HCT116 (cell line): Measurements from ENCODE around the gene GRK5. TPM values are rescaled to one million over a fixed set of nuclear protein-coding genes. Genes with fewer than 3 reads are reported as not detected.

Source experiments
- ATAC-seq: fragments of 200-7000 bp; cut with Tn5 transposase; 2 replicates; pipeline ENCODE4 v1.9.1; 2020; ENCODE audit warnings: mild to moderate bottlenecking, moderate library complexity
- BruUV-seq: library from RNA; stranded (reverse); fragments of 400-500 nt; replicated peaks from 2 replicates; lab custom pipeline; 2021; lab: Mats Ljungman, UMichigan
- CTCF ChIA-PET: fragments of 300-600 bp; sonication (Branson Sonifier 250); formaldehyde crosslinking; loops from one replicate; lab custom pipeline; 2021; ENCODE audit warnings: antibody characterized with exemption; lab: Charles Lee
- POLR2A ChIA-PET: fragments of 300-600, 350-600 bp; sonication (Branson Sonifier 250); formaldehyde crosslinking; loops from one replicate; lab custom pipeline; 2021; ENCODE audit warnings: antibody characterized with exemption; lab: Charles Lee
- RAD21 ChIA-PET, 2 experiments: fragments of 300-600 bp; sonication (Branson Sonifier 250); formaldehyde crosslinking; loops; one replicate each; lab custom pipeline; 2023; ENCODE audit warnings: low total read pairs in 2 of 2; ENCODE audit not compliant: uncharacterized antibody in 2 of 2, unreplicated experiment in 2 of 2, low non-redundant PET in 1 of 2; lab: Charles Lee
- DNase-seq: peaks from one replicate; pipeline ENCODE4 v3.0.0-alpha.2; 2010; ENCODE audit warnings: low read depth, low spot score
- H2AFZ ChIP-seq: fragments of 200-600 bp; shearing (Covaris generic), sonication (generic); 2 replicates; pipeline ENCODE4 v1.6.1; 2017; ENCODE audit warnings: low read depth, mixed run types, mixed read lengths, antibody characterized with exemption, low read length; ENCODE audit not compliant: poor library complexity, severe bottlenecking
- H3K27ac ChIP-seq: 2 replicates; pipeline ENCODE4 v1.5.1; 2012; ENCODE audit warnings: low read depth, low read length
- H3K27me3 ChIP-seq: fragments of 200-600 bp; sonication (generic); 2 replicates; pipeline ENCODE4 v1.6.1; 2016; ENCODE audit warnings: mixed run types, low read length, mixed read lengths; ENCODE audit not compliant: insufficient read depth
- H3K36me3 ChIP-seq, 2 experiments: fragments of 200-500 bp in 1 of 2; fragments of 200-600 bp in 1 of 2; sonication (Bioruptor generic) in 1 of 2; sonication (generic) in 1 of 2; 2 replicates each; pipeline versions ENCODE4 v1.5.1 to v1.6.1; 2014 to 2016; ENCODE audit warnings: low read length in 2 of 2, inconsistent platforms in 1 of 2, mixed read lengths in 1 of 2, mixed run types in 1 of 2; ENCODE audit not compliant: insufficient read depth in 2 of 2, control insufficient read depth in 1 of 2
- H3K4me1 ChIP-seq, 2 experiments: fragments of 200-600 bp in 1 of 2; sonication (generic) in 1 of 2; 2 replicates each; pipeline versions ENCODE4 v1.5.1 to v1.6.1; 2012 to 2017; ENCODE audit warnings: low read length in 2 of 2, inconsistent platforms in 1 of 2, mild to moderate bottlenecking in 1 of 2, mixed read lengths in 1 of 2, mixed run types in 1 of 2, moderate library complexity in 1 of 2; ENCODE audit not compliant: insufficient read depth in 2 of 2, control insufficient read depth in 1 of 2
- H3K4me2 ChIP-seq: fragments of 200-600 bp; sonication (generic); 2 replicates; pipeline ENCODE4 v1.6.1; 2017; ENCODE audit warnings: mixed run types, low read length, mixed read lengths
- H3K4me3 ChIP-seq, 2 experiments: fragments of 200-600 bp in 1 of 2; sonication (generic) in 1 of 2; replicated peaks in 1 of 2; 2 replicates each; pipeline ENCODE4 v1.5.1; 2011 to 2016; ENCODE audit warnings: low read length in 2 of 2, control low read depth in 1 of 2, low read depth in 1 of 2, mild to moderate bottlenecking in 1 of 2, mixed read lengths in 1 of 2, mixed run types in 1 of 2
- H3K79me2 ChIP-seq: fragments of 200-600 bp; sonication (generic); 2 replicates; pipeline ENCODE4 v1.6.1; 2017; ENCODE audit warnings: mild to moderate bottlenecking, mixed run types, low read length, moderate library complexity, mixed read lengths; ENCODE audit not compliant: insufficient read depth
- H3K9ac ChIP-seq: fragments of 200-600 bp; sonication (generic); 2 replicates; pipeline ENCODE4 v1.6.1; 2016; ENCODE audit warnings: low read length, mixed read lengths
- H3K9me2 ChIP-seq: fragments of 200-600 bp; sonication (generic), shearing (Covaris generic); 2 replicates; pipeline ENCODE4 v1.6.1; 2017; ENCODE audit warnings: mixed run types, mild to moderate bottlenecking, moderate library complexity; ENCODE audit not compliant: insufficient read depth
- H3K9me3 ChIP-seq, 2 experiments: fragments of 200-500 bp in 1 of 2; fragments of 200-600 bp in 1 of 2; sonication (Bioruptor generic) in 1 of 2; sonication (generic) in 1 of 2; 2 replicates each; pipeline ENCODE4 v1.6.1; 2014 to 2017; ENCODE audit warnings: low read length in 2 of 2, mixed read lengths in 2 of 2, inconsistent platforms in 1 of 2, low read depth in 1 of 2, mild to moderate bottlenecking in 1 of 2, mixed run types in 1 of 2, moderate library complexity in 1 of 2; ENCODE audit not compliant: control insufficient read depth in 1 of 2, insufficient read depth in 1 of 2
- H4K20me1 ChIP-seq: fragments of 200-600 bp; sonication (generic), shearing (Covaris generic); 2 replicates; pipeline ENCODE4 v1.6.1; 2017; ENCODE audit warnings: mixed run types, mild to moderate bottlenecking, moderate library complexity; ENCODE audit not compliant: insufficient read depth
- CEBPB ChIP-seq: IDR thresholded peaks from 2 replicates; pipeline ENCODE4 v1.6.1; 2012; ENCODE audit warnings: low read depth
- EGR1 ChIP-seq: IDR thresholded peaks from 2 replicates; pipeline ENCODE4 v1.6.1; 2012; ENCODE audit warnings: low read depth
- EZH2phosphoT487 ChIP-seq: fragments of 200-600 bp; IDR thresholded peaks from 2 replicates; pipeline ENCODE4 v1.6.1; 2018; ENCODE audit warnings: antibody characterized with exemption, borderline replicate concordance
- POLR2AphosphoS5 ChIP-seq: IDR thresholded peaks from 2 replicates; pipeline ENCODE4 v1.6.1; 2011; ENCODE audit warnings: mild to moderate bottlenecking, low read depth, low read length, moderate library complexity
- RAD21 ChIP-seq: IDR thresholded peaks from 2 replicates; pipeline ENCODE4 v1.6.1; 2012; ENCODE audit warnings: low read depth, mild to moderate bottlenecking
- REST ChIP-seq: IDR thresholded peaks from 2 replicates; pipeline ENCODE4 v1.6.1; 2012; ENCODE audit warnings: low read depth
- SP1 ChIP-seq: IDR thresholded peaks from 2 replicates; pipeline ENCODE4 v1.6.1; 2012; ENCODE audit warnings: low read depth
- SRF ChIP-seq: IDR thresholded peaks from 2 replicates; pipeline ENCODE4 v1.6.1; 2012; ENCODE audit warnings: low read depth
- TCF7L2 ChIP-seq: IDR thresholded peaks from 2 replicates; pipeline ENCODE4 v1.7.0; 2011; ENCODE audit warnings: borderline replicate concordance, inconsistent platforms; ENCODE audit not compliant: insufficient read depth, insufficient read length; ENCODE audit errors: extremely low read depth
- YY1 ChIP-seq: IDR thresholded peaks from 2 replicates; pipeline ENCODE4 v1.6.1; 2011; ENCODE audit warnings: low read length, low read depth, moderate library complexity, mild to moderate bottlenecking; ENCODE audit not compliant: insufficient replicate concordance; ENCODE audit errors: extremely low read depth
- ZBTB33 ChIP-seq: IDR thresholded peaks from 2 replicates; pipeline ENCODE4 v1.6.1; 2011; ENCODE audit warnings: mild to moderate bottlenecking, low read length, moderate library complexity; ENCODE audit not compliant: insufficient replicate concordance; ENCODE audit errors: extremely low read depth
- intact Hi-C: fragments of 100-400 bp; cut with micrococcal nuclease; formaldehyde crosslinking; loops from 2 replicates; pipeline ENCODE4 v1.10.0; 2022
- total RNA-seq: library from RNA; stranded (reverse); gene quantifications from one replicate; pipeline ENCODE4 v1.2.1, GENCODE V29; 2021; ENCODE audit not compliant: unreplicated experiment

GRK5 gene
- total RNA-seq, 1 experiment from 2014 or later, result 7.3 TPM

- H3K27ac ChIP-seq, result no peak overlapping the region
- H3K36me3 ChIP-seq, result peaks cover 39 to 61% of the 10 kb centered on the region in 2 experiments
- ChIA-PET POLR2A (no interaction called here), CTCF (no interaction called here), RAD21 (no interaction called here)
- peaks cover 54% of the 10 kb centered on the region for H3K79me2 ChIP-seq
- no peak overlapping the region for H3K4me3 ChIP-seq
- BruUV-seq, result no TSS peak
- H3K9me2 ChIP-seq, result no peaks in the 10 kb centered on the region
- H3K27me3 ChIP-seq, result no peaks in the 10 kb centered on the region
- H3K9ac ChIP-seq, result no peak overlapping the region
- intact Hi-C loops, result no loop called here
- TF ChIP-seq POLR2AphosphoS5 (no peak), CEBPB (no peak), ZBTB33 (no peak), REST (no peak), RAD21 (no peak), EZH2phosphoT487 (no peak), SP1 (no peak), SRF (no peak), EGR1 (no peak), TCF7L2 (no peak), YY1 (no peak)
- H3K9me3 ChIP-seq, result no peaks in the 10 kb centered on the region
- H3K4me1 ChIP-seq, result peaks cover 5 to 14% of the 10 kb centered on the region in 2 experiments; a peak in 3 of 4 replicates
- ATAC-seq, result no peak
- H4K20me1 ChIP-seq, result no peaks in the 10 kb centered on the region
- no peak overlapping the region for H3K4me2 ChIP-seq
- DNase-seq, result no peak
- no peak overlapping the region for H2AFZ ChIP-seq
Measured at GRCh38 chr10:119174109-119174508, 33.3 kb upstream of the GRK5 start.
